ENCODE measurements around the gene CSGALNACT2. TPM values are rescaled to one million over a fixed set of nuclear protein-coding genes. Genes with fewer than 3 reads are reported as not detected.

CSGALNACT2 gene
- total and polyA plus RNA-seq, 9 of the 15 experiments (the other 6 are each of a cell fraction or from before 2014, with no cell fraction given): 1.4 to 7.3 (median 3.5) TPM

DNA sequence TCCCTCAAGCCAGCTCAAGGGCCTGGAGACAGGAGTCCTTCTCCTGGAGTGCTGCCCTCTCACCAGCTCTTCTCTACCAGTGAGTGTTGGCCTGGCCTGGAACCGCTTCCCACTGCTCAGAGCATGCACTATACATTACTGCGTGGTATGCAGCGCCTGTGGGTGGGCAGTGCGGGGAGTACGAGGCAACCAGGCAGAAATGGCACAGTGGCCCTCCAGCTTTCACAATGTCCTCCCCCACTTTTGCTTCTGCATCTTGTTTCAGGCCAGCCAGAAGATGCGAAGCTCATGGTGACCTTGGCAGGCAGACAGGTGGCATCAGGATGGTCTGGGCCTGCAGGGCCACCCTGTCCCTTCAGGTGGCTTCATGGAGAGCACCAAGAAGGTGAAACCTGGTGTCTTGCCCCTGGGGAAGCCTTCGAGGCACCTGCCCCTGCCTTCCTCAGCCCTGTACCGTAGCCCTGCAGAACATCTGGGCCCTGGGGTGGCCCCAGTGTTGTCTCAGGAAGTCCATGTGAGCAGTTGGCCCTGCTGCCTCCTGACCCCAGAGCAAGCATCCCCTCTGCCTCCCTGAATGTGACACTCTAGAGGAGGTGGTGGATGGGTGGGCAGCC is 92.8 kb downstream of the CSGALNACT2 start:
- POLR2A ChIA-PET: interaction anchor here (0.6 to 1.0 kb wide), 3 partner anchors 18 to 38 kb away, joined by 3 read pairs; no protein-coding TSS in a partner anchor
- no peak overlapping the region for H3K9ac ChIP-seq (ENCODE audit: insufficient read depth in 1 of 2, low read depth in 2 of 2, low read length in 2 of 2)
- in situ Hi-C loops (cut with MboI) (no loop called here), intact Hi-C loops (cut with micrococcal nuclease) (no loop called here)
- BruUV-seq (replicated peaks): no TSS peak
- DNase-seq (ENCODE audit: extremely low read depth in 1 of 4, low spot score in 3 of 4) (no peak), FAIRE-seq (no peak), ATAC-seq (no peak)
- H3K4me3 ChIP-seq: no peak overlapping the region
- peaks cover 14 to 60% of the 10 kb centered on the region in 2 experiments; a peak in 4 of 5 replicates for H3K27me3 ChIP-seq (ENCODE audit: control insufficient read depth in 2 of 2, insufficient read depth in 2 of 2, low read length in 2 of 2)
- CTCF ChIA-PET (ENCODE audit: low intra/inter-chr PET ratio): no interaction called here
- H3K36me3 ChIP-seq (ENCODE audit: control insufficient read depth, insufficient read depth, low read length): no peaks in the 10 kb centered on the region
- H3K9me3 ChIP-seq (replicated peaks; ENCODE audit: control insufficient read depth, insufficient read depth, low read depth, low read length): no peaks in the 10 kb centered on the region
- H3K79me2 ChIP-seq (ENCODE audit: control insufficient read depth, insufficient read depth, low read length): no peaks in the 10 kb centered on the region
- peaks cover 0 to 21% of the 10 kb centered on the region in 2 experiments; a peak in 1 of 5 replicates for H3K4me1 ChIP-seq (replicated peaks in 1 of 2; ENCODE audit: control insufficient read depth in 2 of 2, insufficient read depth in 2 of 2, low read length in 2 of 2)
- no peak overlapping the region for H3K4me2 ChIP-seq (ENCODE audit: insufficient read depth, low read length)
- H3K27ac ChIP-seq (ENCODE audit: extremely low read depth, low read depth, low read length): no peak overlapping the region
- peaks cover 15% of the 10 kb centered on the region for H3K9me1 ChIP-seq (ENCODE audit: control insufficient read depth, insufficient read depth, low read length)
- peaks cover 21% of the 10 kb centered on the region for H4K20me1 ChIP-seq (replicated peaks; ENCODE audit: control insufficient read depth, insufficient read depth, low read length)
- no peak overlapping the region for H2AFZ ChIP-seq (ENCODE audit: low read depth, low read length)
- WGBS (ENCODE audit: insufficient coverage, low coverage, missing lambda C conversion rate): 1% methylated on average over 8 of the region's 8 CpGs
- TF ChIP-seq, protein P1, sequence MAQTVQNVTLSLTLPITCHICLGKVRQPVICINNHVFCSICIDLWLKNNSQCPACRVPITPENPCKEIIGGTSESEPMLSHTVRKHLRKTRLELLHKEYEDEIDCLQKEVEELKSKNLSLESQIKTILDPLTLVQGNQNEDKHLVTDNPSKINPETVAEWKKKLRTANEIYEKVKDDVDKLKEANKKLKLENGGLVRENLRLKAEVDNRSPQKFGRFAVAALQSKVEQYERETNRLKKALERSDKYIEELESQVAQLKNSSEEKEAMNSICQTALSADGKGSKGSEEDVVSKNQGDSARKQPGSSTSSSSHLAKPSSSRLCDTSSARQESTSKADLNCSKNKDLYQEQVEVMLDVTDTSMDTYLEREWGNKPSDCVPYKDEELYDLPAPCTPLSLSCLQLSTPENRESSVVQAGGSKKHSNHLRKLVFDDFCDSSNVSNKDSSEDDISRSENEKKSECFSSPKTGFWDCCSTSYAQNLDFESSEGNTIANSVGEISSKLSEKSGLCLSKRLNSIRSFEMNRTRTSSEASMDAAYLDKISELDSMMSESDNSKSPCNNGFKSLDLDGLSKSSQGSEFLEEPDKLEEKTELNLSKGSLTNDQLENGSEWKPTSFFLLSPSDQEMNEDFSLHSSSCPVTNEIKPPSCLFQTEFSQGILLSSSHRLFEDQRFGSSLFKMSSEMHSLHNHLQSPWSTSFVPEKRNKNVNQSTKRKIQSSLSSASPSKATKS (CRISPR knock-in tag; IDR thresholded peaks at IDR 0.05): no peak
- TF ChIP-seq, protein P2, sequence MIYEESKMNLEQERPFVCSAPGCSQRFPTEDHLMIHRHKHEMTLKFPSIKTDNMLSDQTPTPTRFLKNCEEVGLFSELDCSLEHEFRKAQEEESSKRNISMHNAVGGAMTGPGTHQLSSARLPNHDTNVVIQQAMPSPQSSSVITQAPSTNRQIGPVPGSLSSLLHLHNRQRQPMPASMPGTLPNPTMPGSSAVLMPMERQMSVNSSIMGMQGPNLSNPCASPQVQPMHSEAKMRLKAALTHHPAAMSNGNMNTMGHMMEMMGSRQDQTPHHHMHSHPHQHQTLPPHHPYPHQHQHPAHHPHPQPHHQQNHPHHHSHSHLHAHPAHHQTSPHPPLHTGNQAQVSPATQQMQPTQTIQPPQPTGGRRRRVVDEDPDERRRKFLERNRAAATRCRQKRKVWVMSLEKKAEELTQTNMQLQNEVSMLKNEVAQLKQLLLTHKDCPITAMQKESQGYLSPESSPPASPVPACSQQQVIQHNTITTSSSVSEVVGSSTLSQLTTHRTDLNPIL (CRISPR knock-in tag; IDR thresholded peaks at IDR 0.05): no peak
- no peak for TF ChIP-seq DACH1 (IDR thresholded peaks at IDR 0.05; ENCODE audit: partially characterized antibody)
- no peak for TF ChIP-seq TCF7L2 (IDR thresholded peaks at IDR 0.05; ENCODE audit: low read depth, low read length)
- TF ChIP-seq, protein P3, sequence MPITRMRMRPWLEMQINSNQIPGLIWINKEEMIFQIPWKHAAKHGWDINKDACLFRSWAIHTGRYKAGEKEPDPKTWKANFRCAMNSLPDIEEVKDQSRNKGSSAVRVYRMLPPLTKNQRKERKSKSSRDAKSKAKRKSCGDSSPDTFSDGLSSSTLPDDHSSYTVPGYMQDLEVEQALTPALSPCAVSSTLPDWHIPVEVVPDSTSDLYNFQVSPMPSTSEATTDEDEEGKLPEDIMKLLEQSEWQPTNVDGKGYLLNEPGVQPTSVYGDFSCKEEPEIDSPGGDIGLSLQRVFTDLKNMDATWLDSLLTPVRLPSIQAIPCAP (CRISPR knock-in tag; IDR thresholded peaks at IDR 0.05; ENCODE audit: borderline replicate concordance): no peak
- no peak for TF ChIP-seq MED1 (CRISPR knock-in tag; IDR thresholded peaks at IDR 0.05; ENCODE audit: borderline replicate concordance)
- no peak for TF ChIP-seq ZNF263 (CRISPR knock-in tag; IDR thresholded peaks at IDR 0.05; ENCODE audit: borderline replicate concordance)
- TF ChIP-seq PHB2 (IDR thresholded peaks at IDR 0.05; ENCODE audit: low read depth): no peak
- no peak for TF ChIP-seq SAFB (IDR thresholded peaks at IDR 0.05; ENCODE audit: borderline replicate concordance, low read depth, low read length)
- TF ChIP-seq, protein P4, sequence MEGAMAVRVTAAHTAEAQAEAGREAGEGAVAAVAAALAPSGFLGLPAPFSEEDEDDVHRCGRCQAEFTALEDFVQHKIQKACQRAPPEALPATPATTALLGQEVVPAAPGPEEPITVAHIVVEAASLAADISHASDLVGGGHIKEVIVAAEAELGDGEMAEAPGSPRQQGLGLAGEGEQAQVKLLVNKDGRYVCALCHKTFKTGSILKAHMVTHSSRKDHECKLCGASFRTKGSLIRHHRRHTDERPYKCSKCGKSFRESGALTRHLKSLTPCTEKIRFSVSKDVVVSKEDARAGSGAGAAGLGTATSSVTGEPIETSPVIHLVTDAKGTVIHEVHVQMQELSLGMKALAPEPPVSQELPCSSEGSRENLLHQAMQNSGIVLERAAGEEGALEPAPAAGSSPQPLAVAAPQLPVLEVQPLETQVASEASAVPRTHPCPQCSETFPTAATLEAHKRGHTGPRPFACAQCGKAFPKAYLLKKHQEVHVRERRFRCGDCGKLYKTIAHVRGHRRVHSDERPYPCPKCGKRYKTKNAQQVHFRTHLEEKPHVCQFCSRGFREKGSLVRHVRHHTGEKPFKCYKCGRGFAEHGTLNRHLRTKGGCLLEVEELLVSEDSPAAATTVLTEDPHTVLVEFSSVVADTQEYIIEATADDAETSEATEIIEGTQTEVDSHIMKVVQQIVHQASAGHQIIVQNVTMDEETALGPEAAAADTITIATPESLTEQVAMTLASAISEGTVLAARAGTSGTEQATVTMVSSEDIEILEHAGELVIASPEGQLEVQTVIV (CRISPR knock-in tag; IDR thresholded peaks at IDR 0.05; ENCODE audit: borderline replicate concordance): no peak
- TF ChIP-seq, protein P5, sequence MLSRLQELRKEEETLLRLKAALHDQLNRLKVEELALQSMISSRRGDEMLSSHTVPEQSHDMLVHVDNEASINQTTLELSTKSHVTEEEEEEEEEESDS (CRISPR knock-in tag; IDR thresholded peaks at IDR 0.05): no peak
